Activated CD4-positive, CD25-positive, alpha-beta regulatory T cell treated with anti-CD3 and anti-CD28 coated beads, Interleukin-2, amount 50 U/mL, for 16 hours (primary cell): Measurements from ENCODE around the gene PRR5L.
"Not testable (repeated sequence)": the region's sequence is repeated elsewhere in the genome, so short reads cannot be mapped to it uniquely, and the experiment has no call there.

ENCODE experiments used
- DNase-seq: peaks from one replicate; pipeline ENCODE4 v3.0.0-alpha.2; 2020; ENCODE audit warnings: low read depth, low spot score

PRR5L gene

DNA sequence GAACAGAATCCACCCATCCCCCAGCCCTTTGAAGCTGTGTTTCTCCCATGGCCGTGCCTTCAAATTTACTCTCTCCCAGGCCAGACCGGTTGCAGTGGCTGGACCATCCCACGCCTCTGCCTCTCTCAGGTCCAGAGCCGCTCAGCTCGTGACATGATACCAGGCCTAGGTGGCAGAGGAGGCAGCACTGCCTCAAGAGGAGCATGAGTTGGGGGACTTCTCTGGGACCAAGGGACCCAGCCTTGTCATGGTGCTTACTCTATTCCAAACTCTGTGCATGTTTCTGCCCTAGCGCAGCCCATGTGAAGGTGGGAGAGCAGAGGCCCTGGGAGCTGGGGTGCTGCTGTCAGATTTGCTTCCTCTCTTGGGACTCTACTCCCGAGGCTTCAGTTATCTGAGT lies 163.0 kb downstream of the PRR5L start:
- no peak for DNase-seq

DNA sequence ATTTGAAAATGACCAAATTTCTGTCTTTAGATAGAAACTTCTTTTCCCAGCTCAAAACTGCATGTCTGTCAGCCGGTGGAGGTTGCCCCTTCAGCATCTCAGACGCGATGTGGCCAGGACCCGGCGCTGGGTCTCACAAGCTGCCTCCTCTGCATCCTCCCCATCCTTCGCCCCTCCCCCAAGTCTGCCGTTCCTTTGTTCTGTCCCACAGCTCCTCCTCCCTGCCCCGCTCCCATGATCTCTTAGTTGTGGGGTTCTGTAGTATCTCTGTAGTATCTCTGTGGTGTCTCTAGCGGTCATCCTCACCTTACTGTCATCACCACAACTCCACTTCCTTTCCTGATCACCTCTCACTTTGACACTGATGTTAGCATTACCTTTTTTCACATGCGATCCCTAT lies 164.1 kb downstream of the PRR5L start:
- DNase-seq = no peak

DNA sequence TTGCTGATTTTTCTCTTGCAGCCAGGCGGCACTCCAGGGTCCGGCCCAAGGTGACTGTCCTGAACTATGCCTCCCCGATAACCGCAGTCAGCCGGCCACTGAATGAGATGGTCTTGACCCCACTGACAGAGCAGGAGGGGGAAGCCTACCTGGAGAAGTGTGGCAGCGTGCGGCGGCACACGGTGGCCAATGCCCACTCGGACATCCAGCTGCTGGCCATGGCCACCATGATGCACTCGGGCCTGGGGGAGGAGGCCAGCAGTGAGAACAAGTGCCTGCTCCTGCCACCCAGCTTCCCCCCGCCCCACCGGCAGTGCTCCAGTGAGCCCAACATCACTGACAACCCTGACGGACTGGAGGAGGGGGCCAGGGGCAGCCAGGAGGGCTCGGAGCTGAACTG lies 166.2 kb downstream of the PRR5L start:
- no peak for DNase-seq

DNA sequence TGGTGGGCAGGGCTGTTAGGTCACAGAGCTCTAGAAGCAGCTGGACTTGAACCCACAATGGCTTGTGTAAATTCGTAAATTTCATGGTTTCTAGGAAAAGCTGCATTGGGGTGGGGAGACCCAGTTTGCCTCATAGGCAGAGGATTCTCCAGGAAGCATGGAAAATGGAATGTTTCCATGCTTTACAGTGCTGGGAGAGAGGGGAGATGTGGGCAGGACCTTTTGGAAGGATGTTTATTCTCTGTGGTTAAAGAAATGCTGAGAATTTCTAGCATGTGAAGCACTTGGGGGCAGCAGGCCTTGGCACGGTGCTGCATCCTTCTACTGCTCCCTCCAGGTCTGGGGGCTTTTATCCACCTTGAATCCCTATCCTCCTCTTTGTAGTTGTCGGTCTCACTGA lies 167.7 kb downstream of the PRR5L start:
- DNase-seq = no peak

DNA sequence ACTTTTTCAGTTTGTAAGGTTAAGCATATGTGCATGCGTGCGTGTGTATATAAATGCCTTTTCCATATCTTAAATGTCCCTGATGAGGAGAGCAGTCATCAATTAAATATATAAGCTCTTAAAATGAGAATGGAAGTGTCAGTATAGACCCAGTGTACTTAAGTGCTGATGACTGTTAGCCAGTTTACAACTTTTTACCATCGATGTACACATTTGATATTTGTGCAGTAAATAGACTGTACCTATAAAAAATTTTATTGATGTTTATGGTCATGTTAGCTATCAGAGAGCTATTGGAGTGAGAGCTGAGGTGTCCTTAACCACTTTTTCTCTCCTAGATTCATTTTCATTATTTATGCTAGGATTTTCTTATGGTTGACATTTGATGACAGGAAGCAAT lies 168.6 kb downstream of the PRR5L start:
- DNase-seq = no peak

DNA sequence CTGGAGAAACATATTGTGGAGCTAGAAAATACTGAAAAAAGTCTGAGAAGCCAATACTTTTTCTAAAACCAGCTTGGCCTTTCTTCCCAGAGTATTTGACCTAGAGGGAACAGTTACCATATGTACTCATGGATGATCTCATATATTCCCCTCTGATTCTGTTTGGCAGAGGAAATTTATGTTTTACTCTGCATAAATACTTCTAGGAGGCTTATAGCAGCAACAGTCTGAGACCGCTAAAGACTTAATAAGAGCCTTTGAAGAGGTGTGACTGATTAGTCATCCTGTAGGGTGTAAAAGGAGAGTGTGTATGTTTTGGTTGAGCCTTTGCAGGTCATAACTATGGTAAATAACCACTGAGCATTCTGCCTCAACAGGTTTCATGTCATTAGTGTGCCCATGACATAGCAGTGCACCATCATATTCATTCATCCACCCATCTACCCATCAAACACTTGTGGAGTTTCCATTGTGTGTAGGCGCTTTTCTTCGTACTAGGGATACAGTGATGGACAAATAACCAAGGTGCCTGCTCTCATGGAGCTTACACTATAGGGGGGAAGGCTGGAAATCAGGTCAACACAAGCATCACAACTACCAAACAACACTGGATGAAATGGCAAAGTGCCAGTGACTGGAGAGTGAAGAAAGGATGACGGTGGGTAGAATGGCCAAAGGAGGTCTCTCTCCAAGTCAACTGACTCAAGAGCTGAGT lies 169.5 kb downstream of the PRR5L start:
- no peak for DNase-seq

DNA sequence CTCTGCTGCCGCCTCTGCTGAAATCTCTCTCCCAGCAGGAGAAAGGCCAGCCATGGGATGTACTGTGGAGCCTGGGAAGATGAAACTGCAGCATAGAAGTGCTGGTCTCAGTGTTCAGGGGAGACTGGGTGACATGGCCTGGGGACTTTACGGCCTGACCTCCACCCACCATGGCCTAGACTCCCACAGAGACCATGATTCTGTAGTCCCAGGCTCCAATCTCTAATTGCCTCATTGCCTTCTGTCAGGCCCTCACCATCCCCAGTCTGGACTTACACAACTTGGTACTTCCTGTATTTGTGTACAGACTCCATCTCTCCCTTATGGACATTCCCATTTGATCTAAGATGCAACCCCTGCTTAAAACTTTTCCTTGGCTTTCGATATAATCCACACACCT lies 170.9 kb downstream of the PRR5L start:
- no peak for DNase-seq

DNA sequence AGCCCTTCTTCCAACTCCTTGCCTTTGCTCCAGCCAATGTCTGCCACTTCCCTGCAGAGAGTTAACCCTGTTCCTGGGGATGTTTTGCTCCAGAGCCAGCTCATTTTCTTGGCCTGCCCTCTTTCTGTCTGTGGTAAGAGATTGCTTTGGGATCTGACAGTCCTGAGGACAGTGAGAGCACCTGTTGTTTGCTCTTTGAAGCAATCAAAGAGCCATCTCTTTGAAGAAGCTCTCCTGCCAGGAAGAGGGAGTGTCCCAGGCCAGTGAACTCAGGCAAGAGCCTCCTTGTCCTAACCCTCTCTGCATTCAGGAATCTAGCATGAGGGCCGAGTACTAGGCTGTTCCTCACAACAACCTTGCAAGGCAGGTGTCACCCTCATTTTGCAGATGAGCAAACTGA lies 171.8 kb downstream of the PRR5L start:
- DNase-seq = no peak

DNA sequence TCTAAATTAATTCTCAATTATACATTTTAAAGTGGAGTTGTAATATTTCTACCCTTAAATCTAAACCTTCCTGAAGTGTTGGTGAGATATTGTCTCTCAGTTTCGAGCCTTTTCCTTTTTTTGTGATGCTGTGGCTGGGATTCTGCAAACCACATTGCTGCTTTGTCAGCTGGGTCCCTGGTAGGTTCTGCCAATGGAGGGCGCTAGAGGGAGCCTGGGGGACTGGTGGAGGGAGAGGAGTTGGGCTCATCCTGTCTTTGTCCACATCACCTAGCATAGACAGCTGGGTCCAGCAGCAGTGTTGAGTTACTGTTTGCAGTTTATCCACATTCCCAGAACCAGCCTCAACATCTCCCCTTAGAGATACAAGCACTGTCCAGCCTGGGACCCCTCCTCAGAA lies 173.0 kb downstream of the PRR5L start:
- DNase-seq = no peak

DNA sequence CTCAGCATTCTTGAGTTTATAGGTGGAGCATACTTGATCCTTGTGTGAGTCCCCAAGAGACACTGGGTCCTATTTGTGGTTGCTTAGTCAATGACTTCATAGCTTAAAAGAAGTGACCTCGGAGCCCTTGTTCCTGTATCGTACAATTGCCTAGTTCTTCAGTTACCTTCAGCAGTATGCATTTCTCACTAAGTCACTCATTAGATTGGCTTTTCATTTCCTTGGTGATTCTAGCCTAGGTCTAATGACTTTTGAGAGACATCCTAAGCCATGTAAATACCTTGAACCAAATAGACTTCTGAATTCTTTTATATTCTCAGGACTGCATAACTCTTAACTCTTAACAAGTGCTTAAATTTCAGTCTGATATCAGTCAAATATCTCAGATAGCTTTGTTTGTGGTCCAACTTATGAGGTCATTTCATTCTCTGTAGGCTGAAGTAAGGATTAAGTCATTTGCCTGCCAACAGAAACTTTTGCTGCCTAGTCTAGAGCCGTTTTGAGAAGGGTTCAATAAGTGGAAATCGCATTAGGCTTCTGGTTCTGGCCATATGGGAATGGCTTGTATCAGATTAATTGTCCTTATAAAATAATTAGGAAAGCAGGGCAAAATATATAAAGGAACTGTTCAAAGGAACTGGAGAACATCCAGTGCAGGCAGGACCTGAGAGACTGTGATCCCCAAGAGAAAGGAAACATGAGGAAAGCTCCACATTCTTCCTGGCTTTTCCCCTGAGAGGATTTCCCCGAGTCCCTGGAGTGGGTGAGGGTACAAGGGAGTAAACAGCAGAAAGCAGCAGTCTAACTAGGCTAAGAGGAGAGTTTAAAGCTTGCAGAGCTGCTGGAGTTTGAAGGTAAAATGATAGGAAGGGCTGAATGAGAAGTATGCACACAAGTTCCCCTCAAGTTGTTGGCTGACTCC lies 174.1 kb downstream of the PRR5L start:
- DNase-seq = no peak

DNA sequence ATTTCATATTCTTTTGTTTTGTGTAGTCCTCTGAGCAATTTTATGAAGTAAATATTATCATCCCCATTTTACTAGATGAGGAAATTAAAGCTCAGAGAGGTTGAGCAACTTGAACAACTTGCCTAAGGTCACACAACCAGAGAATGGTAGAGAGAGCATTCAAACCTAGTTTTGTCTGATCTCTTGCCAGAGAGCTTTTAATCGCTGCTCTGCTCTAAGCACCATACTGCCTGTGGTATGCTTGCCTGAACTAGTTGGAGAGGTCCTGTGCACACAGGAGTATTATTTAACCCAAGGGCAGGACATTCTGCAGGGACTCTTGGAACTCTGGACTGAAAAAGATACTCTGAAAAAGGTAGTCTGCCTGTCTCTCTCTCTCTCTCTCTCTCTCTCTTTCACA lies 175.5 kb downstream of the PRR5L start:
- no peak for DNase-seq

DNA sequence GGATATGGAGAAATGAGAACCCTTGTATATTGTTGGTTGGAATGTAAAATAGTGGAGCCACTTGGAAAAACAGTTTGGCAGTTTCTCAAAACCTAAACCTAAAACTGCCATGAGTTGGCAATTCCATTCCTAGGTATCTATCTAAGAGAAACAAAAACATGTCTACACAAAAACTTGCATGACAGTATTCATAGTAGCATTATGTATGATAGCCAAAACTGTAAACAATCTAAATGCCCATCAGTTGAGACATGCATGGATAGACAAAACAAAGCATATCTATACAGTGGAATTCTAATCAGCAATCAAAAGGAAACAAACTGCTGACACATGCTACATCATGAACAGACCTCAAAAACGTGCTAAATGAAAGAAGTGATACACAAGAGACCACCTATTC lies 179.1 kb downstream of the PRR5L start:
- DNase-seq = no peak

DNA sequence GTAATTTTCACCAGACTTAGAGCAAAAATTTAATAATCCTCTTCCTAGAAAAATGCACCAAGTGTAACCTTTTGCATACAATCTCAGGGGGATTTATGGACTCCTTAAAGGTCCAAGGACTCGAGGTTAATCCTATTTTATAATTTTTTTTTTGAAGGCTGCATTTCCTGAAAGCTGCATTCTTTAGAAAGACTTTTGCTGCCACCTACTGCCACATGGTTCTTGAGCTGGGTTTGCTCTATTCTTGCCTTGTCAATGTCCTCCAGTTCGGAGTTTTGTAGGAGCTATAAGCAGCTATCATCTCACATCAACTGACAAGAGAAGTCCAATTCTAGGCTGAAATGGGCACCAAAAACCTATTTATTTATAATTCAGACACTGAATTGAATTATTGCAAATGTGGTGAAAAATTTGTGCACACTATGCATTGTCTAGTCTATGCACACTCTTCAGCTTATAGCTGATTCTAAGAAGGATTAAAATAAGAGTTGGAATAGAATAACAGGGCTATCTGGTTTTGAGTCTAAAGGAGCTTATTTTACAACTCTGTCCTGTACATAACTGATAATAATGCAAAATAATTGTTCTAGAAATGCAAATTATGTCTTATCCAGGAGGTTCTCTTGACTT lies 182.7 kb downstream of the PRR5L start:
- no peak for DNase-seq

DNA sequence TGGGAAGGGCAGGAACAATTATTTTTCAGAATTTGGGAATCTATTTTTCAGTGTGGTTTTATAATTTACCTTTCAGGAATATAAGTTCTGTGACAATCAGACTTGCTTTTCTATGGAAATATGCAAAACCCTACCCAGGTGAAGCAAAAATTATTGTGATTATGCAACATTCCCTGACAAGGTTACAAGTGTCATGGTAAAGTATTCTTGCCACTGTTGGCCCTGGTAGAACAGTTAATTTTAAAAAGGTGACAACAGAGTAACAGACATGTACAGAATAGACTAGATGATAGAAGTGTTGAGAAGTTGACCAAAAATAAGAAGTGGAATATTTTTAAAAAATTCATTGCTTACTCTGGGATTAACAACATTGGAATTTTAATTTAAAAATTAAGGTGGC lies 184.7 kb downstream of the PRR5L start:
- no peak for DNase-seq

DNA sequence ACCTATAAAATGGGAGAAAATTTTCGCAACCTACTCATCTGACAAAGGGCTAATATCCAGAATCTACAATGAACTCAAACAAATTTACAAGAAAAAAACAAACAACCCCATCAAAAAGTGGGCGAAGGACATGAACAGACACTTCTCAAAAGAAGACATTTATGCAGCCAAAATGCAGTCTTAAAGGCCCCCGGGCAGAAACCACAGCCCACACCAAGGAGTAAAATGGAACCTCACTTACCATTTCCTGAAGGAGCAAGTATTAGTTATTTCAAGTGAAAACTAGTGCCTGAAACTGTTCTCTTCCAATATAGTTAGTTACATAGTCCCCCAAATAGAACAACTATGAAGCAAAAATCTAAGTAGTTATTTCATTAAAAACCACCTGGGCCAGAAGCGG lies 187.0 kb downstream of the PRR5L start:
- DNase-seq = not testable (repeated sequence)

DNA sequence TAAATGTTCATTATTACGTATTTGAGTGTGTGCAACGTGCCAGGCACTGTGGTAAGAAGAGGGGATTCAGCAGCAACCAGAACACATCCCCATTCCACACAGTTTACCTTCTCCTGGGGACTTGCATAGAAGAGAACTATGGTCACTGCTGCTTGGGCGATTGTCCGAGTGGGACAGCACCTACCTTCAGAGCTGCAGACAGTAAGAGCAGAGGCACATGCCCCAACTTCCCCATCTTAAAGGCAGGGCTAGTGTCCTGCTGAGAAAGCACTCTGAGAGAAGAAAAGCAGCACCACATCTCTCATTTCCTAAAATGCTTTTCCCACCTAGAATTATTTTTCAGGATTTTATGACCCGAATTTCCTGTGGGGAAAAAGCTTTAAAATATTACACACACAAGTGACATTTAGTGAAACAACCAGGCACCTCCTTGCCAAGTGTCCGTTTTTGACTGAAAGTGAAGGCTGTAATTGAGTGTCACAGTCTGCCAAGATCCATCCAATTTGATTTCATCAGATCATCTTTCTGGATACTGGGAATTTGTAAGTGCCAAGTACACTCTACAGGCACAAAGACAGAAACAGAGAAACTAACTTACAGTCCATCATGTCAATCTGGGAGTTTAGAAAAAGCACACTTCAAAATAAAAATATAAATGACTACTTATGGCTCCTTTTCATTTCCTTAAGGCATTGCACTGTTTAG lies 189.4 kb downstream of the PRR5L start:
- DNase-seq = no peak

DNA sequence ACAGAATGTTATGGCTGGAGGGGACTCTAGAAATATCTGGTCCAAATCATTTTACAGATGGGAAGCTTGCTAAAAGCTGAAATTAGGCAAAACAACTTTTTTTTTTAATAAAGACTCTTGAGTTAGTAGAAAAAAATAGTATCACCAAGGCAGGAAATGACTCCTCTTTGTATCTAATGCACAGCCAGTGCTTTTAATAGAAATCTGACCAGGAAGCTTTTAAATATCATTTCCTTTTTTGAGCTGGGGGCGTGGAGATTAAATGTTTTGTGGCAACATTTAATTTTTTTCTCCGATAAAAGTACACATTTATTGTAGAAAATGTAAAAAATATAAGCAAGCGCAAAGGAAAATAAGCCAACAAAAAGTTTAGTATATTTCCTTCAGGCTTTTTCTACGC lies 191.5 kb downstream of the PRR5L start:
- no peak for DNase-seq

DNA sequence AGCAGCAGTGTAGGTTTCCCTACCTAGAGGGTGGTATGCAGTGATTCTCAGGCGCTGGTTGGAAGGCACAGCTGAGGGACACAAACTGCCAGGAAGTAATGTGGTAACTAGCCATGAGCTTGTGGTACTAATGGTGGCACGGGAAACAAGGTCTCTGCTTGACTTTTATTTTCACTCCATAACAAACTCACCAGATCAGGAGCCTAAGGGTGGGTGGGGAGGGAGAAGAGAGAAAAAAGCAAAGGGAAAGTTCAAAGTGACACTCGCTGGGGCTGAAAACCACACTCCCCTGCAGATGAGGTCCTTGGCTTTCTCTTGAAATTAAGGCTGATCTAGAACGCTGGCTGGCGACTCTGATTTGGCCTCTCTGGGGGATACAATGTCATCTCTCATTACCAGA lies 192.0 kb downstream of the PRR5L start:
- DNase-seq = no peak

DNA sequence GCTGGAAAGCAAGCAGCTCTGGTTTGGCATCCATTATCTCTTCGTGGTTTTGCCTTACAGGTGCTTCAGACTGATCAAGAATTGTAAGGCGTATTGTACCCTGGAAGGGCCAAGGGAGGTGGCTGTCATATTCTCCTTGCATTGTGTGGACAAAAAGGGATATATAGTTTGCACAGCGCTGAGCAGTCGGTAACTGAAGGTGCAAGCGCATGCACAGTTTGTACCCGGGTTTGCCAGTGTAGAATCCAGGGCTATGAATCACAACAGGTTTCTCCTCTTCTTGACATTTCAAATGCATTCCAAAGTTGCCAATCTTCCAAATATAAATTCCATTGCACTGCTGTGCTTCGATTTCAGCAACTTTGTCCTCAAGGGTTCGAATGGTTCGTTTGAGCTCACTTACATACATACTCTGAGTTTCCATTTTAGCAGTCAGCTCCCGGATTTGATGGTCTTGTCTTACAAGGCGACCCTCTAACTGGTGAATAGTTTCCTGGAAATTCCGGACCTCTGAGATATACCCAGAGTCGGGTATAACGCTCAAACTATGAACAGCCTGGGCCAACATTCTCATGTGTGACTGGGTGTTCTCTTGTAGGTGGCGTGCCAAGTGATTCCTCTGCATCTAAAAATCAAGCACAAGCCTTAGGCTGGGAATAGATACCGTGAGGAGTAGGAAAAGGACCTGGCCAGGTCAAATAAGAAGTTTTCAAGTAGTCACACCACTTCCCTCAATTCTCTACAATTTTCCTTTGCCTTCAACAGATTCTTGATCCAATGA lies 194.1 kb downstream of the PRR5L start:
- no peak for DNase-seq

DNA sequence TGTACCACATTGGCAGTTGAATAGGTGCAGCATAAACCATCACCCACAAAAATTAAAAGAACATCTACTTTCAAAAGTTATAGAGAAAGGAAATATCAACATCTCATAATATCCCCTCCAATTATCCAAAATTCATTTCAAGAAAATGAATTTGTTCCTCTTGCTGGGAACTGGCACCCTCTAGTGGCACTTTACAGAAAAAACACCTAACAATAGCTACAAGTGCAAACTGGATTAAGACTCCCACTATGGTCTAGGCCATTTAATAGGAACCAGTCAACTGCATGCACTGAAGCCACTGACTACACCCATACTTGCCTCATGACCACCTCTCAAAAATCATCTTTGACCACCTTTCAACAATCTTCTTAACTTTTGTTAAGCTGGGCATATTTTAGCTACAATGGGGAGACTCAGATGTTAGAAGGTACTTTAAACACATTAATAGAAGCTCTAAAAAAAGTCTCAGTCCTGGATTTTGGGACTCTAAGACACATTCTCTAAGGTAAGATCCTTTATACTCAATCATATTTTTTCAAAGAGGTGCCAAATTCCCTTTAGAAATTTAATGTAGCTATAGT lies 196.7 kb downstream of the PRR5L start:
- DNase-seq = no peak

DNA sequence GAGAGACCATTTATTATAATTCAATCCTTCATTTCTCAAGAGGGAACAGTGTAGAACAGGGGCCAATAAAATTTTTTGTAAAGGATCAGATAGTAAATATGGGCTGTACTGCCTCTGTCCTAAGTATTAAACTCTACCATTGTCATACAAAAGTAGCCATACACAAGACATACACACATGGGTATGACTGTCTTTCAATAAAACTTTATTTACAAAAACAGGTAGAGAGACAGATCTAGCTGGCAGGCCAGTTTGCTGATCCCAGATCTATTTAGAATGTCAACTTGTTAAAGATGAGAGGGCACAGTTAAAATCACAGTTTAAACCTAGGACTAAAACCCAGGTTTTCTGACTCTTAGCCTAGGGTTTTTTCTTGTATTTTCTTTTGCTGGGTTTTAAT lies 197.2 kb downstream of the PRR5L start:
- DNase-seq = no peak
